Liver (tissue), 9 donors: ENCODE measurements around the gene ZNF26. TPM values are rescaled to one million over a fixed set of nuclear protein-coding genes. Genes with fewer than 3 reads are reported as not detected.

Experiments used
- DNase-seq: peaks from one replicate; pipeline ENCODE4 v3.0.0-alpha.2; 2017; ENCODE audit warnings: low spot score
- H3K27ac ChIP-seq, 2 donors: one replicate each; pipeline ENCODE4 v1.7.0; 2013; ENCODE audit warnings: inconsistent platforms in 2 of 2, low read length in 2 of 2, control low read depth in 1 of 2, low read depth in 1 of 2, mild to moderate bottlenecking in 1 of 2
- H3K27me3 ChIP-seq, 4 donors: one replicate each; pipeline versions ENCODE4 v1.6.1 to v1.7.0; 2013; ENCODE audit warnings: low read length in 3 of 4, inconsistent platforms in 1 of 4, mild to moderate bottlenecking in 1 of 4, moderate library complexity in 1 of 4; ENCODE audit not compliant: control insufficient read depth in 4 of 4, insufficient read depth in 4 of 4
- H3K36me3 ChIP-seq, 4 donors: one replicate each; pipeline versions ENCODE4 v1.6.1 to v1.7.0; 2013; ENCODE audit warnings: low read length in 3 of 4, mild to moderate bottlenecking in 3 of 4, low read depth in 1 of 4, moderate library complexity in 1 of 4; ENCODE audit not compliant: control insufficient read depth in 4 of 4, insufficient read depth in 3 of 4
- H3K4me1 ChIP-seq, 4 donors: one replicate each; pipeline versions ENCODE4 v1.6.1 to v1.7.0; 2013; ENCODE audit warnings: low read length in 3 of 4, mild to moderate bottlenecking in 3 of 4, moderate library complexity in 1 of 4; ENCODE audit not compliant: control insufficient read depth in 4 of 4, insufficient read depth in 4 of 4
- H3K4me3 ChIP-seq, 3 donors: one replicate each; pipeline versions ENCODE4 v1.6.1 to v1.7.0; 2013; ENCODE audit warnings: low read length in 3 of 3, control low read depth in 1 of 3, low read depth in 1 of 3, mild to moderate bottlenecking in 1 of 3
- H3K9ac ChIP-seq, 2 donors: one replicate each; pipeline ENCODE4 v1.7.0; 2013; ENCODE audit warnings: low read length in 2 of 2, mild to moderate bottlenecking in 2 of 2, moderate library complexity in 2 of 2, control low read depth in 1 of 2, low read depth in 1 of 2
- H3K9me3 ChIP-seq, 4 donors: one replicate each; pipeline versions ENCODE4 v1.6.1 to v1.7.0; 2013; ENCODE audit warnings: low read length in 3 of 4; ENCODE audit not compliant: control insufficient read depth in 4 of 4
- ATF3 ChIP-seq: IDR thresholded peaks from 2 replicates; pipeline ENCODE4 v1.6.1; 2016; ENCODE audit warnings: antibody characterized with exemption
- EGR1 ChIP-seq, 2 donors: IDR thresholded peaks; 2 replicates each; pipeline ENCODE4 v1.6.1; 2016 to 2018; ENCODE audit warnings: antibody characterized with exemption in 2 of 2, low read depth in 2 of 2
- FOXA1 ChIP-seq: IDR thresholded peaks from 2 replicates; pipeline ENCODE4 v1.6.1; 2016; ENCODE audit warnings: antibody characterized with exemption
- FOXA2 ChIP-seq: IDR thresholded peaks from 2 replicates; pipeline ENCODE4 v1.6.1; 2016; ENCODE audit warnings: antibody characterized with exemption
- GABPA ChIP-seq, 2 donors: IDR thresholded peaks in 1 of 2; conservative IDR thresholded peaks in 1 of 2; 2 replicates each; pipeline ENCODE4 v1.6.1; 2016; ENCODE audit warnings: antibody characterized with exemption in 2 of 2, mild to moderate bottlenecking in 1 of 2, moderate library complexity in 1 of 2
- HNF4A ChIP-seq, 2 donors: conservative IDR thresholded peaks; 2 replicates each; pipeline ENCODE4 v1.6.1; 2016; ENCODE audit warnings: antibody characterized with exemption in 2 of 2, mild to moderate bottlenecking in 2 of 2
- HNF4G ChIP-seq: IDR thresholded peaks from 2 replicates; pipeline ENCODE4 v1.6.1; 2016; ENCODE audit warnings: antibody characterized with exemption
- MAX ChIP-seq: IDR thresholded peaks from 2 replicates; pipeline ENCODE4 v1.6.1; 2016; ENCODE audit warnings: antibody characterized with exemption
- NR2F2 ChIP-seq: IDR thresholded peaks from 2 replicates; pipeline ENCODE4 v1.6.1; 2016; ENCODE audit warnings: antibody characterized with exemption
- RAD21 ChIP-seq, 2 donors: IDR thresholded peaks; 2 replicates each; pipeline ENCODE4 v1.6.1; 2016; ENCODE audit warnings: antibody characterized with exemption in 2 of 2, mild to moderate bottlenecking in 2 of 2
- RXRA ChIP-seq, 2 donors: IDR thresholded peaks; 2 replicates each; pipeline ENCODE4 v1.6.1; 2017 to 2018; ENCODE audit warnings: antibody characterized with exemption in 2 of 2, mild to moderate bottlenecking in 1 of 2
- SP1 ChIP-seq: IDR thresholded peaks from 2 replicates; pipeline ENCODE4 v1.6.1; 2018; ENCODE audit warnings: antibody characterized with exemption, mild to moderate bottlenecking
- TAF1 ChIP-seq: conservative IDR thresholded peaks from 2 replicates; pipeline ENCODE4 v1.6.1; 2016; ENCODE audit warnings: antibody characterized with exemption, mild to moderate bottlenecking
- YY1 ChIP-seq: IDR thresholded peaks from 2 replicates; pipeline ENCODE4 v1.6.1; 2016; ENCODE audit warnings: antibody characterized with exemption, mild to moderate bottlenecking
- ZBTB33 ChIP-seq: IDR thresholded peaks from 2 replicates; pipeline ENCODE4 v1.6.1; 2016; ENCODE audit warnings: antibody characterized with exemption
- WGBS: extraction: QIAGEN DNeasy Blood & Tissue Kit; methylation state at CpG from one replicate; pipeline ENCODE4 v1.1.7; 2013; 5-methylcytosine and 5-hydroxymethylcytosine counted together
- polyA plus RNA-seq, 2 donors: library from polyadenylated mRNA; stranded (reverse) in 1 of 2; unstranded in 1 of 2; fragments of 200-250 nt in 1 of 2; fragments of >200 nt in 1 of 2; fragmentation: Nextera tagmentation in 1 of 2; extraction: Ambion mirVana in 1 of 2; gene quantifications; one replicate each; pipeline versions ENCODE4 v1.2.1 to v1.2.3, GENCODE V29; 2013 to 2015
- total RNA-seq, 2 donors: library from RNA; depleted of rRNA; stranded (reverse); fragments of >200 nt; gene quantifications; one replicate each; pipeline ENCODE4 v1.2.3, GENCODE V29; 2014
- TF ChIP-seq, protein P1 (sequence below): fragments of 150-350 bp; IDR thresholded peaks from 2 replicates; pipeline ENCODE4 v1.5.1; 2017; ENCODE audit warnings: improper control_type of control experiment, low read depth, low read length; ENCODE audit not compliant: missing input control
- TF ChIP-seq, protein P2 (sequence below): IDR thresholded peaks from 2 replicates; pipeline ENCODE4 v1.6.1; 2016; ENCODE audit warnings: antibody characterized with exemption, mild to moderate bottlenecking
- donor health status: healthy.
- donor health status: healthy.
- donor health status: healthy.
- donor health status: healthy.
- donor health status: healthy.

ZNF26 gene
- total and polyA plus RNA-seq, 4 donors: 1.7 to 9.5 (median 4.8) TPM

- H3K27ac ChIP-seq: no peak overlapping the region
- peaks cover 5 to 12% (median 8%) of the 10 kb centered on the region in 4 donors for H3K4me1 ChIP-seq
- H3K36me3 ChIP-seq: peaks cover 2 to 42% (median 27%) of the 10 kb centered on the region in 4 donors
- no peak for TF ChIP-seq EGR1 (IDR thresholded peaks at IDR 0.05; ENCODE audit: low read depth in 2 of 2)
- no peak for TF ChIP-seq NR2F2
- TF ChIP-seq, protein P1, sequence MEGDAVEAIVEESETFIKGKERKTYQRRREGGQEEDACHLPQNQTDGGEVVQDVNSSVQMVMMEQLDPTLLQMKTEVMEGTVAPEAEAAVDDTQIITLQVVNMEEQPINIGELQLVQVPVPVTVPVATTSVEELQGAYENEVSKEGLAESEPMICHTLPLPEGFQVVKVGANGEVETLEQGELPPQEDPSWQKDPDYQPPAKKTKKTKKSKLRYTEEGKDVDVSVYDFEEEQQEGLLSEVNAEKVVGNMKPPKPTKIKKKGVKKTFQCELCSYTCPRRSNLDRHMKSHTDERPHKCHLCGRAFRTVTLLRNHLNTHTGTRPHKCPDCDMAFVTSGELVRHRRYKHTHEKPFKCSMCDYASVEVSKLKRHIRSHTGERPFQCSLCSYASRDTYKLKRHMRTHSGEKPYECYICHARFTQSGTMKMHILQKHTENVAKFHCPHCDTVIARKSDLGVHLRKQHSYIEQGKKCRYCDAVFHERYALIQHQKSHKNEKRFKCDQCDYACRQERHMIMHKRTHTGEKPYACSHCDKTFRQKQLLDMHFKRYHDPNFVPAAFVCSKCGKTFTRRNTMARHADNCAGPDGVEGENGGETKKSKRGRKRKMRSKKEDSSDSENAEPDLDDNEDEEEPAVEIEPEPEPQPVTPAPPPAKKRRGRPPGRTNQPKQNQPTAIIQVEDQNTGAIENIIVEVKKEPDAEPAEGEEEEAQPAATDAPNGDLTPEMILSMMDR: no peak
- TF ChIP-seq FOXA1: no peak
- TF ChIP-seq TAF1: no peak
- TF ChIP-seq, protein P2, sequence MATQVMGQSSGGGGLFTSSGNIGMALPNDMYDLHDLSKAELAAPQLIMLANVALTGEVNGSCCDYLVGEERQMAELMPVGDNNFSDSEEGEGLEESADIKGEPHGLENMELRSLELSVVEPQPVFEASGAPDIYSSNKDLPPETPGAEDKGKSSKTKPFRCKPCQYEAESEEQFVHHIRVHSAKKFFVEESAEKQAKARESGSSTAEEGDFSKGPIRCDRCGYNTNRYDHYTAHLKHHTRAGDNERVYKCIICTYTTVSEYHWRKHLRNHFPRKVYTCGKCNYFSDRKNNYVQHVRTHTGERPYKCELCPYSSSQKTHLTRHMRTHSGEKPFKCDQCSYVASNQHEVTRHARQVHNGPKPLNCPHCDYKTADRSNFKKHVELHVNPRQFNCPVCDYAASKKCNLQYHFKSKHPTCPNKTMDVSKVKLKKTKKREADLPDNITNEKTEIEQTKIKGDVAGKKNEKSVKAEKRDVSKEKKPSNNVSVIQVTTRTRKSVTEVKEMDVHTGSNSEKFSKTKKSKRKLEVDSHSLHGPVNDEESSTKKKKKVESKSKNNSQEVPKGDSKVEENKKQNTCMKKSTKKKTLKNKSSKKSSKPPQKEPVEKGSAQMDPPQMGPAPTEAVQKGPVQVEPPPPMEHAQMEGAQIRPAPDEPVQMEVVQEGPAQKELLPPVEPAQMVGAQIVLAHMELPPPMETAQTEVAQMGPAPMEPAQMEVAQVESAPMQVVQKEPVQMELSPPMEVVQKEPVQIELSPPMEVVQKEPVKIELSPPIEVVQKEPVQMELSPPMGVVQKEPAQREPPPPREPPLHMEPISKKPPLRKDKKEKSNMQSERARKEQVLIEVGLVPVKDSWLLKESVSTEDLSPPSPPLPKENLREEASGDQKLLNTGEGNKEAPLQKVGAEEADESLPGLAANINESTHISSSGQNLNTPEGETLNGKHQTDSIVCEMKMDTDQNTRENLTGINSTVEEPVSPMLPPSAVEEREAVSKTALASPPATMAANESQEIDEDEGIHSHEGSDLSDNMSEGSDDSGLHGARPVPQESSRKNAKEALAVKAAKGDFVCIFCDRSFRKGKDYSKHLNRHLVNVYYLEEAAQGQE: no peak
- no peak for TF ChIP-seq HNF4A (conservative IDR thresholded peaks at IDR 0.05)
- TF ChIP-seq HNF4G: no peak
- TF ChIP-seq MAX: no peak
- TF ChIP-seq FOXA2: no peak
- TF ChIP-seq GABPA (IDR thresholded peaks at IDR 0.05 in 1 of 2, conservative IDR thresholded peaks at IDR 0.05 in 1 of 2): no peak
- TF ChIP-seq RXRA (IDR thresholded peaks at IDR 0.05): no peak
- TF ChIP-seq ATF3: no peak
- no peak for TF ChIP-seq SP1
- TF ChIP-seq RAD21 (IDR thresholded peaks at IDR 0.05): no peak
- 98% methylated on average over 27 of the region's 27 CpGs for WGBS
- H3K9ac ChIP-seq: no peak overlapping the region
- peak overlapping the region in 2 of 3 donors; percentile 58 to 74 for H3K4me3 ChIP-seq
- H3K27me3 ChIP-seq: no peaks in the 10 kb centered on the region
- no peak for DNase-seq
- H3K9me3 ChIP-seq: peaks cover 27 to 73% (median 57%) of the 10 kb centered on the region in 4 donors
Measured at GRCh38 chr12:132950844-132951535, 35.2 kb upstream of the ZNF26 start.

DNA sequence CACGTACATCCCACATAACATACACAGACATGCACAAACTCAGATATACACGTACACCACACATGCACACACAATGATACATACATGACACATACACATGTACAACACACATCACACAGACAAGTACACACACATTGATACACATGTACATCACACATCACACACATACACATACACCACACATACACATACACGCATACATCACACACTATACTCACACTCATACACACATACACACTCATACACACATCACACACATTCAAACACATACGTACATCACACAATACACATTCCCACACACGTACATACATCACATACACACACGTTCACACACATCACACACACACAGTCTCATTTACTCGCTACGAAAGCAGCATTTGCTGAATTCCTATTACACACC is 34.5 kb upstream of the ZNF26 start:
- no peak overlapping the region for H3K27ac ChIP-seq
- no peak for DNase-seq
- H3K9ac ChIP-seq: no peak overlapping the region
- H3K36me3 ChIP-seq: peaks cover 2 to 36% (median 22%) of the 10 kb centered on the region in 4 donors
- WGBS: 98% methylated on average over 8 of the region's 8 CpGs
- no peaks in the 10 kb centered on the region for H3K27me3 ChIP-seq
- H3K9me3 ChIP-seq: peaks cover 23 to 66% (median 51%) of the 10 kb centered on the region in 4 donors
- H3K4me3 ChIP-seq: peak overlapping the region in 2 of 3 donors; percentile 58 to 74
- H3K4me1 ChIP-seq: peaks cover 5 to 14% (median 10%) of the 10 kb centered on the region in 4 donors
- no peak for TF ChIP-seq RAD21 (IDR thresholded peaks at IDR 0.05)
- no peak for TF ChIP-seq YY1
- TF ChIP-seq EGR1 (IDR thresholded peaks at IDR 0.05; ENCODE audit: low read depth in 2 of 2): no peak
- no peak for TF ChIP-seq RXRA (IDR thresholded peaks at IDR 0.05)
- TF ChIP-seq, protein P2: no peak
- TF ChIP-seq ZBTB33: no peak
- TF ChIP-seq FOXA1: no peak
- TF ChIP-seq ATF3: no peak
- TF ChIP-seq TAF1: no peak
